Cardiac fibroblast (primary cell): ENCODE measurements around the gene RAD51AP1.
A peak's percentile ranks its signal among the peaks of the same experiment; 100 is the strongest.

Source experiments
- DNase-seq, 2 donors: peaks; one replicate each; pipeline versions ENCODE4 v3.0.0 to v3.0.0-alpha.2; 2010; ENCODE audit warnings: low read depth in 2 of 2
- H3K4me3 ChIP-seq, 2 donors: replicated peaks in 1 of 2; 1 replicate in 1 of 2; 2 replicates in 1 of 2; pipeline ENCODE4 v1.5.1; 2011; ENCODE audit warnings: low read depth in 2 of 2, low read length in 2 of 2, mild to moderate bottlenecking in 2 of 2, moderate library complexity in 1 of 2
- TF ChIP-seq, protein P1 (sequence below): IDR thresholded peaks from one replicate; pipeline ENCODE4 v1.5.1; 2011; ENCODE audit warnings: low read depth, mild to moderate bottlenecking, low read length, inconsistent platforms

RAD51AP1 gene

GRCh38 chr12:4538207-4539160 lies at the start of gene RAD51AP1:
Gene RAD51AP1 (plus strand): TSS chr12:4538890. CDS start chr12:4538940, 50 bp downstream.
- TF ChIP-seq, protein P1, sequence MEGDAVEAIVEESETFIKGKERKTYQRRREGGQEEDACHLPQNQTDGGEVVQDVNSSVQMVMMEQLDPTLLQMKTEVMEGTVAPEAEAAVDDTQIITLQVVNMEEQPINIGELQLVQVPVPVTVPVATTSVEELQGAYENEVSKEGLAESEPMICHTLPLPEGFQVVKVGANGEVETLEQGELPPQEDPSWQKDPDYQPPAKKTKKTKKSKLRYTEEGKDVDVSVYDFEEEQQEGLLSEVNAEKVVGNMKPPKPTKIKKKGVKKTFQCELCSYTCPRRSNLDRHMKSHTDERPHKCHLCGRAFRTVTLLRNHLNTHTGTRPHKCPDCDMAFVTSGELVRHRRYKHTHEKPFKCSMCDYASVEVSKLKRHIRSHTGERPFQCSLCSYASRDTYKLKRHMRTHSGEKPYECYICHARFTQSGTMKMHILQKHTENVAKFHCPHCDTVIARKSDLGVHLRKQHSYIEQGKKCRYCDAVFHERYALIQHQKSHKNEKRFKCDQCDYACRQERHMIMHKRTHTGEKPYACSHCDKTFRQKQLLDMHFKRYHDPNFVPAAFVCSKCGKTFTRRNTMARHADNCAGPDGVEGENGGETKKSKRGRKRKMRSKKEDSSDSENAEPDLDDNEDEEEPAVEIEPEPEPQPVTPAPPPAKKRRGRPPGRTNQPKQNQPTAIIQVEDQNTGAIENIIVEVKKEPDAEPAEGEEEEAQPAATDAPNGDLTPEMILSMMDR: no peak
- peak; percentile 99 for DNase-seq
- H3K4me3 ChIP-seq: peak within 1 kb of the TSS; percentile 63 to 93

- no peak for DNase-seq
- H3K4me3 ChIP-seq: no peak overlapping the region
- TF ChIP-seq, protein P1: no peak
Measured at GRCh38 chr12:4489556-4489955, 49.1 kb upstream of the RAD51AP1 start.

DNA sequence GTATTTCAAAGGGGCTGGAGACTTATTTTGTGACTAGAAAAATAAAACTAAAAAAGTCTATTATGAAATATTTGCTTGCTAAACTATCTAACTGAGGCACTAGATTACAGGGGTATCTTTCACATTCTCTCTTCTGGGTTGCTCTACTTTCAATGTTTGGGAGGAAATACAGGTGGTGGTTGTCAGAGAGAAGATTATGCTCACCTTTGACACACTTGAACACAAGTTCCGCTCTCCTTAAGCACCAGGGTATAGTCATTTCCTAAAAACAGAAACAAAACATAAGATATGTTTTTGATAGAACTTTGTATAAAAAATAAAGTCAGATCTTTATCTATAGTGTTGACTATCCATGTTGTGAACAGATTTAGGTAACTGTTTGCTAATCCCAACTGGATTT lies 47.7 kb upstream of the RAD51AP1 start:
- no peak for DNase-seq
- no peak overlapping the region for H3K4me3 ChIP-seq
- TF ChIP-seq, protein P1: no peak

- TF ChIP-seq, protein P1: no peak
- no peak for DNase-seq
Measured at GRCh38 chr12:4496145-4496838, 42.4 kb upstream of the RAD51AP1 start.

DNA sequence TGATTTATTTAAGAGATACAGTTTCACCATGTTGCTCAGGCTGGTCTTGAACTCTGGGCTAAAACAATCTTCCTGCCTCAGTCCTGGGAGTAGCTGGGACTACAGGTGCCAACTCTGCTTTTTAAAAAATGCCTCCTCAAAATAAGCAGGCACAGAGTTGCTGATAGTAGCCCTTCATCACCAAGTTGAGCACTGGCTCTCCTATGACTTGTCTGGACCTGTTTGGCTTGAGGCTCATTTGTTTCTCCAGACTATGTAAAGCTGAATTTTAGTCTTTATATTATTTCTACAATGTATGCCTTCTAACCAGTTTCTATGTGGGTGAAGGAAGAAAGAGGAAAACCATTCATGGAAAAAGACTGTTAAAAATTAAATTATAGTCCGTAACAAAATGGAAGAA lies 39.5 kb upstream of the RAD51AP1 start:
- TF ChIP-seq, protein P1: no peak
- DNase-seq: no peak

More at GRCh38 chr12:4496145-4496838, 42.4 kb upstream of the RAD51AP1 start:
- no peak overlapping the region for H3K4me3 ChIP-seq

GRCh38 chr12:4505376-4505986 lies 33.2 kb upstream of the RAD51AP1 start:
- TF ChIP-seq, protein P1: no peak
- DNase-seq: peak; percentile 3 to 30

More for the DNA sequence above, 39.5 kb upstream of the RAD51AP1 start:
- H3K4me3 ChIP-seq: no peak overlapping the region

More at GRCh38 chr12:4505376-4505986, 33.2 kb upstream of the RAD51AP1 start:
- H3K4me3 ChIP-seq: no peak overlapping the region
